DMS79 (cell line): ENCODE results near the gene MMEL1.

Source experiments
- DNase-seq: peaks from one replicate; lab custom pipeline; 2025; lab: John Stamatoyannopoulos, UW

The MMEL1 gene

DNA sequence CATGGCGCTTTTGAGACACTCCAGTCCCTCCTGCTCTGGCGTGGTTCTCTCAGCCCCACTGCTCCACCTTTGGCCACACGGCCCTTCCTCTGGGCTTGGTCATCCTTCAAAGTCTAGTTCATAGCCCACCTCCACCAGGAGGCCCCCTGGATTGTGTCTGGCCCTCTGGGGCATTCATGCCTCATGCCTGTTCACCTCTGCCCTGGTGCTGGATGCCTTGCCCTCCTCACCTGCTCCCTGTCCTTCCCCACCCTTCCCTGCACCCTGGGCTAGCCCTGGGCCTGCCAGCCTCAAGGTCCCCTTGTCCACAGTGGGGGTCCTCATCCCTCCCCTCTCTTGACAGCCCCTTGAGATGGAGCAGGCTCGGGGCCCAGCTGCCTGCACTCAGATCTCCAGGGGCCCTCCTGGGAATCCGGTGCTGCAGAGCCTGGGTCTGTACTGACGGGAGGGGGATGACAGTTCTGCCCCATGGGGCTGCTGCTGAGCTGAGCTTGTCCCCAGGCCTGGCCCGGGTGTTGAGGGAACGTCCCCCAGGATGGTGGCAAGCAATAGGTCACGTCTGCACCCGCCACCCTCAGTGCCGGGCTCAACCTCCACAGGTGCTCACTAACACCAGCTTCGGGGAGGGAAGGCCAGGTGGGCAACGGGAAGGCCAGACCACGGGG lies 27.8 kb downstream of the MMEL1 start:
- DNase-seq = no peak

DNA sequence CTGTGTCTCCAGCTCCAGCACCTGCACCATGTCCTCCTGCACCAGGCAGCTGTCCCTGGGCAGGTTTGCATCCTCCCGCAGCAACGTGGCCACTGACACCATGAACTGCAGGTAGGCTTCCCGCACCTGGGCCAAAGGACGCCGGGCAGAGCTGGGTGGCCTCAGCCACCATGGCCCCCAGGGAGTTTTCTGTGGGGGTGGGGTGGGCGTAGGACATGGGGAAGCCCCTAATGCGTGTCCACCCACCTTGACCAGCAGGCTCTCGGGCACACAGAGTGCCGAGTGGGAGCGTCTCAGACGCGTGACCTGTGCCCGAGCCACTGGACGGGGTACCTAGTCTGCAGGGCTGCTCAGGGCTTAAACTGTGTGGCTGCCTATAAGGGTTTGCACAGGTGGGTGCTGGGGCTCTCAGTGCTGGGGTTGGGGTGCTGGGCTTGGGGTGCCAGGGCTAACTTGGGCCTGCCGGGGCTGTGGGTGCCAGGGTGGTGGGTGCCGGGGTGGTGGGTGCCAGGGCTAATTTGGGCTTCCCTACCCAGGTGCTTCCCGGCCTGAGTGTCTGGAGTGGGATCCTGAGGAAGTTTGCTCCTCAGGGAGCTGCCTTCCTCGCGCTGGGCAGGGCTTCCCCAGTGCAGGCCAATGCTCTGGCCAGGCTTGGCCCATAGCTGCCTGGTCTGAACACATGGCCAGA lies 28.5 kb downstream of the MMEL1 start:
- no peak for DNase-seq

DNA sequence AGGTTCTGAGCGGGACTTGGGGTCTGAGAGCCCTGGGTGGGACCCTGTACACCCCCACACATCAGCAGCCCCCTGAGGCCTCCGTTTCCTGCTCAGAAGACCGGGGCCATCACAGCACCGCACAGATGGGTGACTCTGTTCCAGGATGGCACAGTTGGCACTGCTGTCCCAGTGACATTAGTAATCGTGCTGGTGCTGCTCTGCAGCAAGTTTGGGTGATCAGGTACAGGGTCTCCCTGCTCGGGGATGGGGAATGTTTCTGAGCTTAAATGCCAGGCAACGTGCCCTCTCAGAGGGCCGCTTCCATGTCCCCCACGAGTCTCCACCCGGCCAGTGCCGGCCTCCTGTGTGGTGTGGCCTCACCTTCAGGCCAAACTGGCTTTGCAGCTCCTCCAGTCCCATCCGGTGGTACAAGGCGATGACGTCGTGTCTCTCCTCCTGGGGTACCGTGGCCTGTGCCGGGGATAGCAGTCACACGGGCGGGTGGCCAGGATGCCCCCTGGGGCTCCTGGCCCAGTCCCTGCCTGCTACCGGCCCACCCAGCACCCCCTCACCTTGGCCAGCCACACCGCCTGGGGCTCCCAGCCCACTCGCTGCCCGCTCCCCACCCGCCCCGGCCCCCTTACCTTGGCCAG lies 29.2 kb downstream of the MMEL1 start:
- DNase-seq = no peak

DNA sequence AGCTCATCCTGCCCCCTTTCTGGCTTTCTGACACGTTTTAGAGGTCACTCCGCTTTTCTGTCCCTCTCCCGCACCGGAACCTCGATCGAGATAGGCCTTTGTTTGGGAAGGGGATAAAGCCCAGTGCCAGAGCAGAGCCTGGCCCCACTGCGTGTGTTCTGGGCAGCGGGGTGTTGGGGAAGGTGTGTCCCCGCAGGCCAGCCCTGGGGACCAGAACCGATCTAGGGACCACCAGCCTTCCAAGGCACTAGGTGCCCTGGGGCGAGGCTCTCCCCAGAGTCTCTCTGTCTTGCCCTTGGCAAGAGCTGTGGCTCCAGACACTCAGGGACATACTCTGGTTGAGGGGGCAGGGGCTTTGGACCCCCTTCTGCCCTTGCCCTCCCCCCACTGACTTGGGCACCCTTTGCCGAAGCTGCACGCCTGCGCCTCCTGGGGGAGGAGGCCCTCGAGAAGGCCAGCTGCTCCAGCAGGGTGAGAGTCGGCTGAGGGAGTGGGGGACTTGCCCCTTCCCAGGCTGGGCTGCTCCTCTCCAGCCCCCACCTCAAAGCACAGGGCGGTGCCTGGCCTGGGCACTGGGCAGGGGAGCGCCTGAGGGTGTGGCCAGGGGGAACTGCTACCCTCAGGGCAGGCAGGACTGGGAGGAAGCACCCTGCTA lies 29.8 kb downstream of the MMEL1 start:
- DNase-seq = no peak

DNA sequence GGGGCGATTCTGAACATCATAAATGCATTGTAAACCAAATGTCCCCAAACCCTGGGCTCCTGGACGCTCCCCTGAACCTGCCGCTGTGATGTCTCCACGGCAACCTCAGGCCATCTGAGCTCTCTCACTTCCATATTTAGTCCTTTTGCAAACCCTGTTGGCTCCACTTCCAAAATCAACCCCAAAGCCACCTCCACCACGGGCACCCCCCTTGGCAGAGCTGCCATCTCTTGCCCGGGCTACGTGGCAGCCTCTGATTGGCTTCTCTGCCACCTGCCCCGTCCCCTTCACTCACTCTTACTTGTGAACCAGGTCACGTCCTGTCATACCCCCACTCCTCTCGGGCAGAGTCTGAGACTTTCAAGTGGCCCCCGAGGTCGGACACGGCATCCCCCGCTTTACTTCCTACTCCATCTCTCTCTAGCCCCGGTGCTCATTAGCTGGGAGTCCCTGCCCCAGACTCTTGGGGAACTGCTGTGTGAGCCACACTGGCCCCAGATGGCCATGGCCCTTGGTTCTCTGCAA lies 30.4 kb downstream of the MMEL1 start:
- no peak for DNase-seq

DNA sequence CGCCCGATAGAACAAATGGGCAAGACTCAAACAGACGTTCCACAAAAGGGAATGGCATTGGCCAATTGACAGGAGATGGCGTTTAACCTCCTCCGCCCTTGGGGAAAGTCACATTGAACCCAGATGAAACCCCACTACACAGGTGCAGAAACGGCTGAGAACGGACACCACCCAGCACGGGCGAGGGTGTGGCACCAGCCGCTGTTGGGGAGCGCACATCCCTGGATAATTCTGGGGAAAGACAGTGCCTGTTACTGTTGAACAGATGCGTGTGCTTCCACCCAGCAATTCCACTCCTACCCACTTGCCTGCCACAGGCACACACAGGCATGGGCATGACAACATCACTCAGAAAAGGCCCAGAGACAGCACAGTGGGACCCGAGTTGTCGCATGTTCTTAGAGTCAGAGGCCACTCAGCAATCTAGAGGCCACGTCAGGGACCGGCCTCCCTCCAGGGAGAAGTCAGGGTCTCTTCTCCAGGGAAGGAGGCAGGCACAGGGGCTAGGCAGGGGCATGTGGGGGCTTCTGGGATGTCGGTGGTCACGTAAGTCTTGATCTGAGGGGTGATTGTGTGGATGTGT lies 31.0 kb downstream of the MMEL1 start:
- DNase-seq = no peak

DNA sequence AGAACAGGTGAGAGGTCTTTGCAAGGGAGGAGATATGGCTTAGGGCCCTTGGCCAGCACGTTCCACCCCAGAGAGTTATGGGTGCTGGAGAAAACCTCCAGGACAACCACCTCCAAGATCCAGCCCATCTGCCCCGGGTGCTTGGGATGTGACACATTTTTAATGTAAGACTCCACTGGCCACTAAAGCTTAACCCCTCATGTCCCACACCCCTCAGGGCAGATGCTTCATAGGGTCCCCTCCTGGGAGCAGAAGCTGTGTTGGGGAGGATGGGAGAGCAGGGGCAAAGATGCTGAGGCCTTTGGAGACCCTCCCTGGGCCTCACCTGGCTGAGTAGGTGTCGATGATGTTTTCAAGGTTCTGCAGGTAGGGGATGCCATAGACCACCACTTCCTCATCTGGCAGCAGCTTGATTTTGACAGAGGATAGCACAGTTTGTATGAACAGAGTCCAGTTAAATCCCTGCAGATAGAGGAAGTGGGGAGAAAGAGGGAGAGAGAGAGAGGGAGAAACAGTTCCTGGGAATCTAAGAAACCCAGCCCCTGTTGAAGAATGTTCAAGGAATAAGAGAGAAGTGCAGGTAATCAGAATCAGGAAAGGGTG lies 34.4 kb downstream of the MMEL1 start:
- no peak for DNase-seq

DNA sequence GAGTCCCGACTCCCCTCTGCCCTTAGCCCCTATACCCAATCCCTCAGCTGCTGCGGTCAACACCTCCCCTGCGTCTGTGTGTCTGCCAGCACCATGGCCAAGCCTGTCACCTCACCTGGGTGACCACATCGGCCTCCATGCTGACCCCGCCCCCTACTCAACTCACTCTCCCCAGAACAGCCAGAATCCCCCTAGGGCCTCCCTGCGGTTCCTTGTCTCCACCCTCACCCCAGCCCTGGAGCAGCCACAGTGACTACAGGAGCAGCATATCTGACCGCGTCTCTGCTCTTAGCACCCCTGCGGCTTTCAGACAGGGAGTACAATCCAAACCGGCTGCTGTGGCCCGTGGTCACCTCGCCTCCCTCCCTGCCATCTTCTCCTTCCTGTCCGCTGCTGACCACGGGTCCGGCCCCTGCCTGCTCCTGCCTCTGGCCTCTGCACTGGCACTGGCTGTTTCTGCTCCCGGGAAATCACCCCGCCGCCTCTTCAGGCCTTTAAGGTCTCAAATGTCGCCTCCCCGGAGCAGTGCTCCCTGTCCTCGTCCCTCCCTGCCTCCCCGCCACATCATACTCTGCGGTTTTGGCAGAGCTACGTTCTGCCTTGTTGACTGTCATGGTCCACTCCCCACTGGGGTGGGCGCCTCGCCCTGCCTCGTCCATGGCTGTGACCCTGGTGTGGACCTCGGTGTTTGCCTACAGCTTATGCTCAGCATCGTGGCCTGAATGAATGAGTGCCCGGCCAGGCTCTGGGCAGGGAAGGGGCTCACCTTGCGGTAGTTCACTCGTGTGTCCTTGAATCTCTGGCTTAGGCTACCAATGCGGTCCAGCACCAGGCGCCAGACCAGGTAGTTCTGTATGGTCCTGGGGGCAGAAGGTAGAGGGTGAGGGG lies 35.1 kb downstream of the MMEL1 start:
- DNase-seq = no peak

DNA sequence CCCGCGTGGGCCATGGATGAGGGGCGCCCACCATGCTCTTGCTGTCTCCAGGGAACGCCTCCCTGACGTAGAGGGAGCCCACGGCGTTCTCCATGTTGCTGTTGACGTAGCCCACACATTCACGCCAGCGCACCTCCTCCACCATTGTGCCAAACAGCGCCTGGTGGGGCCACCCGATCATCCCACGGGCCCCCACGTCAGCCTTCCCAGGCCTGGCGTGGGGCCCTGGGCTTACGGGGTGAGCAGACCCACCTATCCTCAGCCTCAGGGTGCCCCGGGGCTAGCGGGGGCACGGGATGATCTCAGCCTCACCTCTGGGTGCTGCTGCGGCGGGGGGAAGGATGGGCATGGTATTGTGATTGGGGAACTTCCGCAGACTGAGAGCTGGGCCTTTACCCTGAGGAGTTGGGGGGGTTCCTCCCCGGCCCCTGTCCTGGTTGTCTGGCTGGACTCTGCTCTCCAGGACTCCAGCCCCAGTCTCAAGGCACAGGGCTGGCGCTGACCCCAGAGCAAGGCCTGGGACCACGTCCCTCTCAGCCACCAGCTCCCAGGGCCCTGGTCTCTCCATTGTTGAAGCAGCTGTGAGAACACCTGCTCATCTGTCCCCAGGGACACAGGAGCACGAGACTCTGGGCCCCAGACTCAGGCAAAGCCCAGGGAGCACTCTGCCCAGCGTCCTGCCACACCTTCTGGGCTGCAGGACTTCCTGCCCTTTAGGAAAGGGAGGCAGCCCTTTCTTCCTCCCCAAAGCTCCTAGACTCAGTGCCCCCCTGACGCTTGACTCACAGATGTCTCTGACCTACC lies 36.1 kb downstream of the MMEL1 start:
- DNase-seq = no peak

DNA sequence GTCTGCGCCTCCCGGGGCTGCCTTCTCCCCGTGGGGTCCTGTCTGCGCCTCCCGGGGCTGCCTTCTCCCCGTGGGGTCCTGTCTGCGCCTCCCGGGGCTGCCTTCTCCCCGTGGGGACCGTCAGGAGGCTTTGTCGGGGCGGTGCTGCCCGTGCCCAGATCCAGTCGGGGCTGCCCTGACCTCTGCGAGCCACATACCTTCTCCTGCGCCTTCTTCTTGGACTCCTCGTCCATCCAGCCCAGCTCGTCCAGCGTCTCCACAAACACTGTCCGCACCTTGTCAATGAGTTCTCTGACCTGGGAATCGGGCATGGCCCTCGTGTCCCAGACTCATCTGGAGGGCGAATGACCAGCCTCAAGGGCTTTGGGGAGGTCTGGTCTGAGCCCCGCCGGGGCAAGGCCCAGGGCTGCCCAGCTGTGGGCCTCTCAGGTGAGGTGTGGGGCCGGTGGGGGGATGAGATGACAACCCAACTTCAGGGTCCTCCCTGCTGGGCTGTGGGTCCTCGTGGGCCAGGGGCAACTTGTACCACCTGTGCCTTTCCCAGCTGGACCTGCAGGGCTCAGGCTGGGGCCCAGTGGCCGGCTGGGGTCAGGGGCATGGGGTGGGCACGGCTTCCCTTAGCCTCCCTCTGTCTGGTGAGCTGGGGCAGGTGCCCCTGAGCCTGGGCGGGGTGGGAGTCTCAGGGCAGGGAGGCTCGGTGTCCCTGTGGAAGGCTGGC lies 36.8 kb downstream of the MMEL1 start:
- DNase-seq = no peak

DNA sequence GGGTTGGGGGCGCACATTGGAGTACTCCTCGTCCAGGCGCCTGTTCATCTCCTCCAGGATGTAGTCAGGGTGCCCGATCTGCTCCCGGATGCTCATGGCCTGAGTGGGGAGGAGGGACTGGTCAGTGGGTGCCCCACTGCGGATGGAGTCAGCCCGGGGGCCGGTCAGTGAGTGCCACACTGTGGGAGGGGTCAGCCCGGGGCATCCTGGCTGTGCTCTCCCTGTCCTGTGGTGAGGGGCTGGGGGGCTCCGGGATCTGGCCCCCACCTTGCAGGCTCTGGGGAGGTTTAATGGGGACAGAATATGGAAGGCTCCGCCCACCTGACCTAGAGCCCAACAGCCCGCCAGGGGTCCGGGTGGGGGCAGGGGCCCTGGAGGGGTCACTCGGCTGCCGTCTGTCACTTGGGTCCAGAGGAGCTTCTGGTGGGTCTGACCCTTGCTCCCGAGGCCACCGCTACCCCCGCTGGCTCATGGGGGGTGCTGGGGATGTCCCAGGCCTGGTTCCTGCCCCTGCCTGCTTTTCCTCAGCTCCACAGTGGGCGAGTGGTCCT lies 37.5 kb downstream of the MMEL1 start:
- DNase-seq = no peak

DNA sequence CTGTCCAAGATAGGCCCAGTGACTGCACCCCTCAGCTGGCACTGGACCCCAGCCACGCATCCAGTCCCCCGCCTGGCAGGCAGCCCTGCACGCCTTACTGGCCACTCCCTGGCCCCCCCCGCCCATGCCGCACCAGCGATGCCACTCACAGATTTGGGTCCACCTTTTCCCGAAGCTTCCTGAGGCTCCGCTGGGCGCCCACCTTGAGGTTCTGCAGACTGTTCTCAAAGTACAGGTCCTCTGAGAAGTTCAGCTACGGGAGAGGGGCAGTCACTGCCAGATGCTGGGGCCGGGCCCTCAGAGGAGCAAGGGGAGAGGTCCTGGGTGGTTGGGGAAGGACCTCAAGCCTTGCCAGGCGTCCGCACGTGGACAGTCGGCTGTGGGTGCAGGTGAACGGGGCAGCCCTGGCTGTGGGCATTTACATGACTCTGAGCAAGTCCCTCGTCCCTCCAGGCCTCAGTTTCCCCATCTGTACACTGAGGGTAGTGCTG lies 38.1 kb downstream of the MMEL1 start:
- no peak for DNase-seq

DNA sequence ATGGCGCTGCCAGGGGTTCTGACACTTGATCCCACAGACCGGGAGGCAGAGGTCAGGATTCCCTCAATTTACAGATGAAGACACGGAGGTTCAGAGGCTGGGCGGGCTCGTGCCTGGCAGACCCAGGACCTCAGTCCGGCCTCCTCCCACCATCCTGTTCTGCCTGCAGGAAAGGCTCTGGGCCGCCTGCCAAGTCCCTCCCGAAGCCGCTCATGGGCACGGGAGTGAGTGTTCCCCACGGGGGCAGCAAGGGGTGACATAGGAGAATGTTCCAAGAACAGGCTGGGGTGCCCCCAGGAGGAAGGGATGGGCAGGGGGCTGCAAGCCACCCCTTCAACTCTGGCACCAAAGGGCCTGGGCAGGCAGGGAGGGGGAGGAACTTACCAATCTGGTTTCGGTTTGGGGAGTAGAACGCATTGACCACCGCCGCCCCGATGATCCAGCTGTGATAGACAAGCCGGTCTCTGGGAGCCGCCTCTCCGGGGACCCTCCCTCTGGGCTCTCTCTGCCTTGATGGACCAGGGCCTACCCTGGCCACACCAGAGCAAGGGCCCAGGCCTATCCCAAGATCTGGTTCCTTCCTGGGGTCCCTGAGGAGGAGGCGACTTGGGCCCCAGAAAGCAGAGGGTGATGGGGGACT lies 38.7 kb downstream of the MMEL1 start:
- peak; percentile 48 for DNase-seq

DNA sequence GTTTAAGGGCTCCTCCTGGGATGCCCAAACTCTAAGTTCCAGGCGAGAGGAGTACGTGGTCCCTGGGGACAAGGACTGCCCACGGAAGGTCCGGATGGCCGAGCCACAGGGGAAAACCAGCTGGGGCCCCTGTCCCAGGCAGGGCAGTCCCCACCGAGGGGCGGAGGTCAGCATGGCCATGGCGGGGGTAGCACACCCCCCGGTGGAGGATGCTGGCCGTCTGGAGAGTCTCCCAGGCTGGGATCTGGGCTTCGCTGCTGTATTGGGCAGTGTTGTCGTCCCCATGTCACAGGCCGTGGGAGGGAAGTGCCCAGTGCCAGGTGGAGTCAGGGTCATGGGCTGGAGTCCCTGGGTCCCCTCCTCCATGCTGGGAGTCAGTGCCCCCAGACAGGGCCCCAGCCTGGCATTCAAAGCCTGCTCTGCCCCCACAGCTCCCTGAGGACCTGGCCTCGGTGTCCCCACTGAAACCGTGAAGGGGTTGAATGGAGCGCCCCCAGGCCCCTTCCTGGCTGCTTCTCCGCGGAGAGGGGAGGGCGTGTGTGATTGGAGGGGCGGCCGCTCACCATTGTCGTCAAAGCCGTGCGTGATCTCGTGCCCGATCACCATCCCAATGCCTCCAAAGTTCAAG lies 39.5 kb downstream of the MMEL1 start:
- no peak for DNase-seq

DNA sequence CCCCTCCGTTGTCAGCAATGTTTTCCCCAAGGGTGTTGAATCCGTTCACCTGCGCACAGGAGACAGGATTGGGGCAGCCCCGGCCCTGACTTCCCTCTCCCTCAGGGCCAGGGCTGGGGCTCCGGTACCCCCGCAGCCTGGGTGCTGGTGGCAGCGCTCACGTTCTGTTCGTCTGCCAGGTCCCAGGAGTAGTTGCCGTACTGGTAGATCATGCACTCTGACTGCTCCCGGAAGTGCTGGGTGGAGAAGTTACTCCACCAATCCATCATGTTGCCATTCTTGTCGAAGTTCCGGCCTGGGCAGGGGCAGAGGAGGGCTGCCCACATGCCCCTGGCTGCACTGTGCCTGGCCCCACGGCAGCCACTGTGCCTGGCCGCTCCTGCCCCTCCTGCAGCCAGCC lies 40.1 kb downstream of the MMEL1 start:
- no peak for DNase-seq

DNA sequence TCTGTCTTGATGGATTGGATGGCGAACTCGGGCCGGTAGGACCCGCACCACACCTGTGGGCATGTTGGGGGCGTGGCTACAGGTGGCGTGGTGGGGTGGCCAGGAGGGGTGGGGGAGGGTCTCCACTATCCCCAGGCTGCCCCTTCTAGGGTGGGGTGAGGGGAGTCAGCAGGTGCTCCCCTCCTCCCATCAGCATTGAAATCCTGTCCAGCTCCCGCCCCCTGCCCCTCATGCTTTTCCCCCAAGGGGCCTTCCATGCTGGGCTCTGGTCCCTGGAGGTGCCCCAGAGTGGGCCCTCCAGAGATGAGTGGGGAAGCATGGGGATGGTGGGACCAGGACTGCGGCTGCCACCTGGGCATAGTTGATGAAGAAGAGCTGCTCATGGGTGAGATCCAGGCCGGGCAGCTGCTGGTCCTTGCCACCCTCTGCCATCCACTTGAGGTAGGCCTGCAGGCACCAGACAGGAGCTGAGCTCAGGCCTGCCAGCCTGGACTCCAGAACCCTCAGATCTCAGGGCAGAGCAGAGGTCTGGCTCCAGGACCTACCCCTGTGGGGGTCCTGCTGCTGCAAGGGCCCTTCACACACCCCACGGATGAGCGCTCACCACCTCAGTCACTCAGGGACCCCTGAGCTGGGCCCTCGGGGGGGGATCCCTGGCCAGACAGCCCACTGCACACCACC lies 41.1 kb downstream of the MMEL1 start:
- no peak for DNase-seq

DNA sequence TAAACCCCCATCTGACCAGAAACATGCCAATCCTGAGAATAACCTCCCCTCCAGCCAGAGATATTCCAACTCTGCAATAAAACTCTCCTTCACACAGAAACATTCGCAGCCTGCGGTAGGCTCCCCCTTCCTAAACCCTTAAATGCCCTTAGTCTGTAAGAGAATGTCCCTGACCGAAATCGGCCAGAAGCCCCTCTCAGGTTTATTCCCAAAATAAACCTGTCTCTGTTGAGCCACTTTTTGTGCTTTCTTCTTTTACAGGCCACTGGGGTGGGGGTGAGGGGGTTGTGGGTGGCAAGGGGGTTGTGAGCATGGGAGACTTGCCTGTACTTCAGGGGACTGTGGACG lies 41.6 kb downstream of the MMEL1 start:
- DNase-seq = no peak
